Lower leg skin (tissue), 4 donors: ENCODE results near the gene ROR1. TPM values are rescaled to one million over a fixed set of nuclear protein-coding genes. Genes with fewer than 3 reads are reported as not detected.

Experiments used
- DNase-seq, 2 donors: peaks; one replicate each; pipeline ENCODE4 v3.0.0-alpha.2; 2019; ENCODE audit warnings: low spot score in 2 of 2
- H3K4me3 ChIP-seq: fragments of 200-600 bp; sonication (generic); 2 replicates; pipeline ENCODE4 v1.5.1; 2017; ENCODE audit warnings: mild to moderate bottlenecking, low read depth; ENCODE audit not compliant: poor library complexity, severe bottlenecking
- POLR2A ChIP-seq, 2 donors: fragments of 450-650 bp; IDR thresholded peaks; one replicate each; pipeline ENCODE4 v1.6.1; 2016 to 2017; ENCODE audit warnings: antibody characterized with exemption in 2 of 2, mild to moderate bottlenecking in 1 of 2, moderate library complexity in 1 of 2
- whole genome bisulfite sequencing, 2 donors: methylation state at CpG; one replicate each; pipeline ENCODE4 v1.1.5; 2018; 5-methylcytosine and 5-hydroxymethylcytosine counted together
- intact Hi-C: fragments of 100-400 bp; cut with DNase I; formaldehyde crosslinking; loops from one replicate; pipeline ENCODE4 v1.15.0; 2023; ENCODE audit warnings: low total_unique reads
- total RNA-seq, 4 donors: library from RNA; depleted of rRNA; stranded (reverse); fragments of >200 nt; gene quantifications; one replicate each; pipeline ENCODE4 v1.1.0, GENCODE V29; 2016
- TF ChIP-seq, protein P1 (sequence below), 3 donors: fragments of 450-650 bp; IDR thresholded peaks; one replicate each; pipeline ENCODE4 v1.5.1; 2016; ENCODE audit warnings: antibody characterized with exemption in 3 of 3, mild to moderate bottlenecking in 3 of 3, moderate library complexity in 2 of 3

Gene ROR1
- total RNA-seq, 4 donors from 2014 or later: 12.9 to 28.6 (median 22.5) TPM

DNA sequence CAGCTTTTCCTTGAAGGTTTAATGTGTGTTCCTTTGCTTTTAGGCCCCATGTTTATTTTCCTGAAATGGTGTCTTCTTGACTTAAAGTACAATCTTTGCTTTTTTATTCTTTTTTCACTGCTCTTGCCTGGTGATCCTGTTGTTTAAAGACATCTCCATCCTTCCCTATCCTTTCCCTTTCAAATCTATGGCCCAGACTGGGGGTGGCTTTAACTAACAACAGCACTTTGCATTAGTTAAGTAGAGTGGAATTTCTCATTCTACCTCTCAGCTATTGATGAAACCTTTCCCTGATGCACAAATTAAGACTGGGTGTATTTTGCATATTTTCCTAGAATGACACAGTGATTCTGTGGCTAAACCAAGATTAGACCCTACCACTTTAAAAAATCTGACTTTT lies 84.3 kb downstream of the ROR1 start:
- intact Hi-C loops: no loop called here
- H3K4me3 ChIP-seq: no peak overlapping the region
- TF ChIP-seq POLR2A (IDR thresholded peaks at IDR 0.05): no peak
- TF ChIP-seq, protein P1, sequence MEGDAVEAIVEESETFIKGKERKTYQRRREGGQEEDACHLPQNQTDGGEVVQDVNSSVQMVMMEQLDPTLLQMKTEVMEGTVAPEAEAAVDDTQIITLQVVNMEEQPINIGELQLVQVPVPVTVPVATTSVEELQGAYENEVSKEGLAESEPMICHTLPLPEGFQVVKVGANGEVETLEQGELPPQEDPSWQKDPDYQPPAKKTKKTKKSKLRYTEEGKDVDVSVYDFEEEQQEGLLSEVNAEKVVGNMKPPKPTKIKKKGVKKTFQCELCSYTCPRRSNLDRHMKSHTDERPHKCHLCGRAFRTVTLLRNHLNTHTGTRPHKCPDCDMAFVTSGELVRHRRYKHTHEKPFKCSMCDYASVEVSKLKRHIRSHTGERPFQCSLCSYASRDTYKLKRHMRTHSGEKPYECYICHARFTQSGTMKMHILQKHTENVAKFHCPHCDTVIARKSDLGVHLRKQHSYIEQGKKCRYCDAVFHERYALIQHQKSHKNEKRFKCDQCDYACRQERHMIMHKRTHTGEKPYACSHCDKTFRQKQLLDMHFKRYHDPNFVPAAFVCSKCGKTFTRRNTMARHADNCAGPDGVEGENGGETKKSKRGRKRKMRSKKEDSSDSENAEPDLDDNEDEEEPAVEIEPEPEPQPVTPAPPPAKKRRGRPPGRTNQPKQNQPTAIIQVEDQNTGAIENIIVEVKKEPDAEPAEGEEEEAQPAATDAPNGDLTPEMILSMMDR (IDR thresholded peaks at IDR 0.05): no peak
- DNase-seq: no peak

DNA sequence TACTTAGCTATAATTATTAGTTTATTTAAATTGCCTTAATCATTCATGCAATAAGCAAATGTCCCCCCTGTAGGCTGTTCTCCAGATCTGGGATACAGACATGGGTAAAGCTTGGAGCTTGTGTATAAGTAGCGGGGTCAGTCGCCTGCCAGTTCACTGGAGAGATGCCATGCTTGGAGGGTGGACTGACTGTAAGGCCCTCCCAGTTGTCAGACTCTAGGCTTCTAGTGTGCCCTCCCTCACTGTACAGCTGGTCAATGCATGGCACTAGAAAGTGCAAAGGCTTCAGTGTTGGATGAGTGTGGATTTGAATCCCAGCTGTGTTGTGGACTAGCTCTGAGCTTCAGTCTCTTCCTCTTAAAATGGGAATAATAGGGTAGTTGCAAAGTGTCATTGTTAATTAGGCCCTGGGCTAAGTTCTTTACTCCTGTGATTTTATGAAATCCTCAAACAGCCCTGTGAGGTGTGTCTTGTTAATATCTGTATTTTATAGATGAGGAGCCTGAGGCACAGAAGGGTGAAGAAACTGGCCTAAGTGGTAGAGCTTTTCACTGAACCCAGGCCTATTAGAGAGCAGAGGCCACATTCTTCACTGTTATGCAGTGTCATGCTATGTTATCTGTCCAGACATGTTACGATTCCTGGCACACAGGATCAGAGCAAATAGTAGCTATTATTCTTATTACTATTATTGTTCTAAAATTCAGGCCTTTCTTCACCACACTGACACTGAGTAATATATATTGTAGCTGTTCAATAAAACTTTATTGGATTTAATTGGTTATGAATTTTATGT lies 85.9 kb downstream of the ROR1 start:
- intact Hi-C loops: no loop called here
- H3K4me3 ChIP-seq: no peak overlapping the region
- TF ChIP-seq, protein P1 (IDR thresholded peaks at IDR 0.05): no peak
- no peak for TF ChIP-seq POLR2A (IDR thresholded peaks at IDR 0.05)
- no peak for DNase-seq
- WGBS, 2 donors: 83 to 85% methylated on average over 3 of the region's 3 CpGs

GRCh38 chr1:63861052-63861691 lies 87.4 kb downstream of the ROR1 start:
- H3K4me3 ChIP-seq: no peak overlapping the region
- no peak for TF ChIP-seq POLR2A (IDR thresholded peaks at IDR 0.05)
- TF ChIP-seq, protein P1 (IDR thresholded peaks at IDR 0.05): no peak
- no peak for DNase-seq
- 65 to 73% methylated on average over 6 of the region's 6 CpGs for WGBS, 2 donors
- intact Hi-C loops: no loop called here

DNA sequence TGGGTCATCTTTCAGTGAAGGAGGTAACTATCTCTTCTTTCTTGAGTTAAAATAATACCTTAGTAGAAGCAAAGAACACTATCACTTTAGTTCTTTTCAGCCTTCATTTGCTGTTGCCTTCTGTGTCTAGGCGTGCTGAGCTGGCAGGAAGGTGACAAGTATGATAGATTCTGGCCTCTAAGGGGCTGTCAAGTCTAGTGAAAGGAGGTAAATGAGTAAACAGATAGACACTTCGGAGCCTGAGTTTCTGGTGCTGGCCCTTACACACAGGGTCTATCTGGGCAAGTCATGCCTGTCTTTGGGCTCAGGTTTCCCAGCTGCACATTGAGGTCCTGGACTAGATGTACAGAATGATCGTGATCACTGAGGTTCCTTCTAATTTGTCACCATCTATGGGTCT lies 89.3 kb downstream of the ROR1 start:
- 91 to 95% methylated on average over 3 of the region's 3 CpGs for WGBS, 2 donors
- TF ChIP-seq, protein P1 (IDR thresholded peaks at IDR 0.05): no peak
- TF ChIP-seq POLR2A (IDR thresholded peaks at IDR 0.05): no peak
- intact Hi-C loops: no loop called here
- no peak for DNase-seq
- H3K4me3 ChIP-seq: no peak overlapping the region

DNA sequence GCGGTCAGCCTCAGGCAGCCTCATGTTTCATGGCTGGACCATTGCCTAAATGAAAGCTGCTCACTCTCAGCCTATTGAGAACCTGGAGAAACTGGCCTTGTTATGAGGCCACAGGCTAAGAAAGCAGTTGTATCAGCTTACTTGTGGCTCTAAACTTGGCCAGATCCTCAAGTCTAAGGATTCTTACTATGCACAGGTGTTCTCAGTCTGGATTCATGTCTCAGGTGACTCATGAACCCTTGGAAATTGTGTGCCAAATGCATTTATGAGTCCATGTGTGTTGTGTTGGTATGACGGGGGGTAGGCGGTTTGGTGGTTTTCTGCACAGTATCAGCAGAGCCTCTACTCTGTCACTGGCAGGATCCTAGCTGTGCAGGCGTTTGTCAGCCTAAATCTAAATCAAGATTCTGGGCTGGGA lies 90.4 kb downstream of the ROR1 start:
- no peak for DNase-seq
- intact Hi-C loops: no loop called here
- 68 to 80% methylated on average over 4 of the region's 4 CpGs for WGBS, 2 donors
- TF ChIP-seq, protein P1 (IDR thresholded peaks at IDR 0.05): no peak
- TF ChIP-seq POLR2A (IDR thresholded peaks at IDR 0.05): no peak
- H3K4me3 ChIP-seq: no peak overlapping the region
